ENCODE measurements around the gene MUC15. TPM values are rescaled to one million over a fixed set of nuclear protein-coding genes. Genes with fewer than 3 reads are reported as not detected.

Gene MUC15
- polyA plus RNA-seq, 12 donors = 0.14 to 38.9 (median 0.27) TPM; not detected in 5

- no peak for DNase-seq
These were observed 3.9 kb upstream of the MUC15 start for GRCh38 chr11:26575946-26576345.

GRCh38 chr11:26573896-26574295, 1.8 kb upstream of the MUC15 start:
- no peak for DNase-seq

GRCh38 chr11:26572770-26573402, 823 bp upstream of the MUC15 start:
- DNase-seq = no peak

DNA sequence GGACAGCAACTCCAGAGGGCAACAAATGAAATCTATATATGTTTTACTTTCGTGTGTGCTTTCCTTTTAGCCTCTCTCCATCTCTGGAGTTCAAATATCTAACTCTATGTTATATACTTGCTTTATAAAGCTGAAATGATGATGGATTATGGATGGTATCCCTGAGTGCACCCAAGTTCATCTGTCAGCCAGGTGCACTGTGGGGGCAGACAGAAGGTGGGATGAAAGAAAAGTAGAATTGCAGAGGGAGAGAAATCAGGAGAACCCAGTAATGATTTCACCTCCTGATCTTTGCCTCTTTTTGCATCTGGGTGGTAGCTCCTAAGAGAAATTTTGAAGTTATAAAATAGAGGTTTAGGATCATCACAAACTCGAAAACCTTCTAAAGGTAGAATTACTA, 2.4 kb downstream of the MUC15 start:
- DNase-seq = no peak

GRCh38 chr11:26558190-26558589, 13.9 kb downstream of the MUC15 start:
- no peak for DNase-seq

DNA sequence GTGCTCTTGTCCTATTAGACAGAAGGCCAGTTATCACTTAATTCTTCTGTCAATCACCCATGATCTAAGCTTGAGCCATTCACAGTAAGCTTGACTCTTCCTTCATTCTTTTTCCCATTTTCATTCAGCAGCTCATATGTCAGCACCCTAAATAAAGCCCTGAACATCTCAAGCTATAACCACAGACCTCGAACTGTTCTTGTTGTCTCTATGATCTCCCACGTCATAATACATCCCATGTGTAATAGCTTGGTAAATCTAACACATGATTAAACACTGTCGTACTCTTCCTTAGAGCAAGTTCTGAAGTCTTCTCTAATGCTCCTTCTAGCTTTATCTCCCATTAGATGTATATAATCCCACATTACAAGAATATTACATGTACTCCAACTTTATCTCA, 14.4 kb downstream of the MUC15 start:
- DNase-seq = no peak

DNA sequence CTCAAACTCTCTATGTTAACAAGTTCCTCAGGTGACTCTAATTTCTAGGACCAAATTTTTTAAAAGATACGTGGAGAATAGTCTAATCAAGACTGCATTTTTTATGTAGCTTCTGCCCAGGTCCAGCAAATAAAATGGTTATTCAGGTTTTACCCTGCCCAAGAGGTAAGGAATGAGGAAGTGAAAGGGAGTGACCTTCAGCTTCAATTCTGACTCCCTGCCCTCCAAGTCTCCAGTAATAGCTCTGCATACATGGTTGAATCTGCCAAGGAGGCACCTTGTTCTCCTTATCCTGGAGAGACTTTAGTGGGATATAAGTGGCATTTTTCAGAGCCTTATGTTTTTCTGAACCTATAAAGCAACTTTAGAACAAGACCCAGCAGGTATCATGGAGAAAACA, 15.5 kb downstream of the MUC15 start:
- DNase-seq = no peak

DNA sequence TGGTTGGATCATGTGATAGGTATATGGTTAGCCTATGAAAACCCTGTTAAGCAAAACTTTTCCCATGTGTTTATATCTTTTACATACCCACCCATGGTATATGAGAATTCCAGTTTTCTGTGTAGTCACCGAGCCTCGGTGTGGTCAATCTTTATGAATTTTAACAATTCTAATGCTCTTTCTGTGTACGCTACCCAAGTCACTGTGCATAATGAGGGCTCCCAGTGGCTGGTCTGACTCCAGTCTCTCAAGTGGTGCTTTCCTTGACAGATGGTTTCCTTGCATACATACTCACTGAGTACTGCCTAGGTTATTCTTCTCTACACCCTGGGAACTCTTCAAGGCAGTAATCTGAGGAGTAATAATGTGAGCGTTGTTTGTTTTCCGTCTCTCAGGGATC, 17.6 kb downstream of the MUC15 start:
- no peak for DNase-seq

- no peak for DNase-seq
These were observed 18.9 kb downstream of the MUC15 start for GRCh38 chr11:26553182-26553581.

- no peak for DNase-seq
These were observed 20.8 kb downstream of the MUC15 start for GRCh38 chr11:26551186-26551801.

DNA sequence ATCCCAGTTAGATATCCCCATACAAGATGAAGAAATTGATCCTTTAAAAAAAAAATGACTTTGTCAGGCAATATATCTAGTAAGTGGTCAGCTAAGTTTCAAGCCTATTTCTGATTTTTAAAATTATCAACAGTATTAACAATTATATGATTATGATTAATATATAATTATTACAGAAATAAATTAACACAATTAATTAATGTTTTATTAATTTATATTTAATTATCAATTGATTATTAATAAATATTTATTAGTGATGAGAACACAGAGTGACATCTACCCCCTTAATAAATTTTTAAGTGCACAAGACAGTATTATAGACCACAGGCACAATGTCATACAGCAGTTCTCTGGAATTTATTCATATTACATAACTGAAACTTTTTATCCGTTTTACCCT, 22.0 kb downstream of the MUC15 start:
- DNase-seq = no peak

GRCh38 chr11:26549176-26549575, 22.9 kb downstream of the MUC15 start:
- no peak for DNase-seq

- no peak for DNase-seq
These were observed 30.2 kb downstream of the MUC15 start for GRCh38 chr11:26541870-26542269.

- DNase-seq = no peak
These were observed 32.5 kb downstream of the MUC15 start for GRCh38 chr11:26539517-26539916.

GRCh38 chr11:26537341-26537740, 34.7 kb downstream of the MUC15 start:
- no peak for DNase-seq

DNA sequence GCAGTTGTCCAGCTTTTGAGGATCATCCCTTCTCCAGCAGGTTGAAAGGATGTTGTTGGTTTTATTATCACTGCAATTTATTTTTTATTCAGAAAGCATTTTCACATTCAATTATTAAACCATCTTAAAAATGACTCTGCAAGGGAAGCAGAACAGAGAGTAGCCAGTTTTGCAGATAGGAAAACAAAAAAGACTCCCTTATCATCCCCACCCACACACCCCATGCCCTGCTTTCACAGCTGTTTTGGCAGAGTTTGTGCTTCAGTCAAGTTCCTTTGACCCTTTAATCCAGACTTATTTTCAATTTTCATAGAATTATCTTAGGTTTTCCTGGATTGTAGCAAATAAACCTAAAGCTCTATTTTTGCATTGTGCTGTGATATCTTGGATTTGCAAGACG, 44.4 kb downstream of the MUC15 start:
- no peak for DNase-seq

- no peak for DNase-seq
These were observed 49.0 kb downstream of the MUC15 start for GRCh38 chr11:26522912-26523610.

GRCh38 chr11:26519469-26519868, 52.6 kb downstream of the MUC15 start:
- DNase-seq = no peak

DNA sequence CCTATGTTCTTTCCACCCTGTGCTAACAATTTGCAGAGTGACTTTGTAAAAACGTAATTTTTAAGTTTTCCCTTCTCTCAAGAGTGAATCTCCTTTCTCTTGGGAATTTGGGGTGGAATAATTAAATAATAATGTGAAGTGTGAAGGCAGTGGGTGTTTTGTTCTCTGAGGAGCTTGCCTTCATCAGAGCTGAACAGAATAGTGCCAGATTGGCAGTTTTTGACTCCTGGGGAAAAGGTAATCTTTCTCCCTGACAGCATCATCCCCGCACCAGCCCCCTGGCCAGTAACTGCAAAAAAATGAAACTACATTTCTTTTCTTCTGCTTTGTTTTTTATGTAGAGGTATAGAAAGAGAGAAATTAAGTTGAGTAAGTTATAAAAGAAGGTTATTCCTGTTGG, 59.9 kb downstream of the MUC15 start:
- no peak for DNase-seq

- DNase-seq = no peak
These were observed 61.3 kb downstream of the MUC15 start for GRCh38 chr11:26510756-26511155.

GRCh38 chr11:26510164-26510563, 61.9 kb downstream of the MUC15 start:
- DNase-seq = no peak

Measured in muscle of arm (tissue), 12 donors.